Fibroblast of skin of right biceps (primary cell): ENCODE results near the gene BRICD5.
A peak's percentile ranks its signal among the peaks of the same experiment; 100 is the strongest.
"Not testable (repeated sequence)": the region's sequence is repeated elsewhere in the genome, so short reads cannot be mapped to it uniquely, and the experiment has no call there.

Source experiments
- DNase-seq: peaks from one replicate; pipeline ENCODE4 v3.0.0-alpha.2; 2013

BRICD5 gene

GRCh38 chr16:2213817-2214718 is 3.4 kb upstream of the BRICD5 start:
- no peak for DNase-seq

DNA sequence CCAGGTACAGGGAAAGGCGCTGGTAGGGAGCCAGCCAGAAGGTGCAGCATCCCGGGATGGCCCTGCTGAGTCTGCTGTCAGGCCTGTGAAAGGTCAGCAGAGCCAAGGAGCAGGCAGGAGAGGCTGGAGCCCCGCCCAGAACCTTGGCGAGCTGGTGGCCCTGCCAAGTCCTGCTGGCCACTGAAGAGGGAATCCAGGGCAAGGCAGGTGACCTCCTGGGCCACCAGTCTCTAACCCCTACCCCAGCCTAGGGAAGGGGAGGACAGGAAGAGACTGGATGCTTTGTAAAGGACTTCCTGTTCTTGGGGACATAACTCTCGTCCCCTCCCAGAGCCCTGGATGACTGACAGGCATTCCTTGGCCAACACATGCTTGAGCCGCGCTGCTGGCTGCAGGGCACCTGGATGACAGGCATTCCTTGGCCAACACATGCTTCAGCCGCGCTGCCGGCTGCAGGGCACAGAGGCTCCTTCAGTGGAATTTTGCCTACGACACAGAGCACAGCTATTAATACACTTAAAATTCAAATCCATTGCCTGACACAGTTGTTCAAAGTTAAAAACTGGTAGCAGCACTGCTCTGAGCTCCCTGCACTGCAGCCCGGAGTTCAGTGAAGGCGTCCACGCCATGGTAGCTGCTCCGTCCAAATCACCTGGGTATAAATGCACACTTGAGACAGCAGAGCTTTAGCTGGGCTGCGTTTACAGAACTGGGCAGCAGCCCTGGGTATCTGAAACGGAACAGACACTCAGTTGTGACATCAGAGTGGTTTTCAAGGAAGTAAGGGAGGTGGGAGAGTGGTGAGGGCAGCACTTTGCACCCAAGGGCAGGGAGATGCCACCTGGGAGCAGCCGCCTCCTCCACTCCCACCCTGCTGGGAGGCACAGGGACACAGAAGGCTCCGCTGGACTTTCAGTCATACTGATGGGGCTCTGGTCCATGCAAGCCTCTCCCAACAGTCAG is 2.0 kb upstream of the BRICD5 start:
- DNase-seq, result no peak

DNA sequence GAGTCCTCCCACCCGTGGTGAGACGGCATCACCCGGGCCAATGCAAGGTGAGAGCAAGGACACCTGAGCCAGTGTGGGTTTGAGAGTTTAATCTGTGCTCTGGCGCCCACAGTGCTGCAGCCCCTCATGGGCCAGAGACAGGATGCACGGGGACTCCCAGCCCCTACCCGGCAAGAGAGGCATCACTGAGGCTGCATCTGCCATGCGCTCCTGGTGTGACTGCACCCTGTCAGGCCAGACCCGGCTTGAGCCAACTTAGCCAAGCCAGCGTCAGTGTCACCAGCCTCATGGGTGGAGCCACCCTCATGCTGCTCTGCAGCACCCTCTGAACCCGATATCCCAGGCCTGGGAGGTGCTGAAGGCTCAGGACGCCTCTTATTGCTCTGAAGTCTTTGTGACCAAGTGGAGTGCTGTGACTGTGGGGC is 1.3 kb upstream of the BRICD5 start:
- DNase-seq, result no peak

GRCh38 chr16:2210009-2210332 is 692 bp downstream of the BRICD5 start:
- DNase-seq, result no peak

GRCh38 chr16:2209258-2210008 is 1.2 kb downstream of the BRICD5 start:
- no peak for DNase-seq

GRCh38 chr16:2208772-2209171 is 1.9 kb downstream of the BRICD5 start:
- DNase-seq, result no peak

DNA sequence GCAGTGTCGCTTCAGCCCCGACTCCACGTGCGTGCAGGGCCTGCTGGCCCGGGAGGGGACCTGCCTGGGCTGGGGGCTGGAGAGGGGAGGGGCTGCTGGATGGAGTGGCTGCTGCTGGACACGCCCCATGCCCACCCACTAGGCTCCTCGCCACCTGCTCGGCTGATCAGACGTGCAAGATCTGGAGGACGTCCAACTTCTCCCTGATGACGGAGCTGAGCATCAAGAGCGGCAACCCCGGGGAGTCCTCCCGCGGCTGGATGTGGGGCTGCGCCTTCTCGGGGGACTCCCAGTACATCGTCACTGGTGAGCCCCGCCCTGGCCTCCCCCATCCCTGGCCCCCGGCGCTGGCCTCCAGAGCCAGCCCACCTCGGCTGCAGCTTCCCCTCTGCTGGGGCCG is 2.4 kb downstream of the BRICD5 start:
- DNase-seq, result no peak

DNA sequence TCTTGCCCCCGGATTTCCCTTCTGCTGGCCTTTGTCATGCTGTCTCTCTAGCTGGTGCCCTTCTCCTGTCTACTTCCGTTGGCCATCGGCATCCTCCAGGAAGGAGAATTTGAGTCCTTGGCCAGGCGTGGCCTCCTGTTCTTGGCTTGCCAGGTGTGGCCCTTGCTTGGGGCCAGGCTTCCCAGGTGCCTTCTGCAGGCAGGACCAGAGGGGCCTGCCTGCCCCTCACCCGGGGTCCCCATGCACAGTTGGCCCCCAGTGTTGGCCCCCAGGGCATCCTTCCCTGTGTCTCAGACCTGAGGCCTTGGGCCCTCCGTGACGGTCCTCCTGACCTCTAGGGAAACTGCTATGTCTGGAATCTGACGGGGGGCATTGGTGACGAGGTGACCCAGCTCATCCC is 2.8 kb downstream of the BRICD5 start:
- no peak for DNase-seq

- DNase-seq, result no peak
These were observed 3.8 kb downstream of the BRICD5 start for GRCh38 chr16:2206780-2207433.

DNA sequence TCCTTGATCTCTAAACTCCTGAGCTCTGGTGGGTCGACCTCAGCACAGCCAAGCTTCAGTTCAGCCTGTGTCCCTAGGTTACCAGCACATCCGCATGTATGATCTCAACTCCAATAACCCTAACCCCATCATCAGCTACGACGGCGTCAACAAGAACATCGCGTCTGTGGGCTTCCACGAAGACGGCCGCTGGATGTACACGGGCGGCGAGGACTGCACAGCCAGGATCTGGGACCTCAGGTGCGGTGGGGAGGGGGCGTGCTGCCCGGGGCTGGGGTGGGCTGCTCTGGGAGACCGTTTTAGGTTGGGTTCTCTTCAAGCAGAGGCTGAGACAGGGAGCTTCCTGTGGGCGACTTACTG is 4.3 kb downstream of the BRICD5 start:
- no peak for DNase-seq

- no peak for DNase-seq
These were observed 4.7 kb downstream of the BRICD5 start for GRCh38 chr16:2205967-2206313.

GRCh38 chr16:2205104-2205966 is 5.3 kb downstream of the BRICD5 start, which contains the start of gene MLST8:
Gene MLST8, plus strand, starts transcription at chr16:2205454. Its CDS starts 632 bp downstream, at chr16:2206086.
- peak; percentile 87 for DNase-seq

DNA sequence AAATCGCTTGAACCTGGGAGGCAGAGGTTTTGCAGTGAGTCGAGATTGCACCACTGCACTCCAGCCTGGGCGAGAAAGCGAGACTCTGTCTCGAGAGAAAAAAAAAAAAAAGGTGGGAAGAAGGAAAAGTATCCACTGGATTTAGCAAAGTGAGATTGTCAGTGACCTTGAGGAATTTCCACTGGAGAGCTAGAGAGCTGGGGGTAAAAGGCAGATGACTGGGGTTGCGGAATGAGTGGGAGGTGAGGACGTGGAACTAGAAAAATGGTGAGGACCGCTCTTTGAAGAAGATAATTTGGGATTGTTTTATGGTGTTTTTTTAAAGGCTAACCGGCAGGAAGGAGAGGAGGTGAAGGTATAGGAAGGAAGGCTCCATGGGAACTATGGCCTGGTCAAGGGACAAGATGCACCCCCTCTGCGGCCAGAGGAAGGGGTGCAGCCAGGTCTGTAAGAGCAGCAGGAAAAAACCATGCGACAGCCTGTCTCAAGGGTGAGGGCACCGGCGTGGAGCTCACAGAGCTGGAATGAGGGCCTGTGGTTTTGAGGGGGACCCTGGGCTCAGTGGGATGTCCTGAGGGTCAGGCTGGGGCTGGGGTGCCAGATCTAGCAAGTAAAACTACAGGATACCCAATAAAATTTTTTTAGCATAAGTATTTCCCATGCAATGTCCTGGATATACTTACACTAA is 6.1 kb downstream of the BRICD5 start:
- no peak for DNase-seq

GRCh38 chr16:2203119-2203688 is 7.5 kb downstream of the BRICD5 start:
- not testable (repeated sequence) for DNase-seq

GRCh38 chr16:2200313-2200712 is 10.3 kb downstream of the BRICD5 start:
- no peak for DNase-seq

- no peak for DNase-seq
These were observed 11.0 kb downstream of the BRICD5 start for GRCh38 chr16:2199621-2200139.

GRCh38 chr16:2199095-2199494 is 11.6 kb downstream of the BRICD5 start:
- DNase-seq, result no peak

DNA sequence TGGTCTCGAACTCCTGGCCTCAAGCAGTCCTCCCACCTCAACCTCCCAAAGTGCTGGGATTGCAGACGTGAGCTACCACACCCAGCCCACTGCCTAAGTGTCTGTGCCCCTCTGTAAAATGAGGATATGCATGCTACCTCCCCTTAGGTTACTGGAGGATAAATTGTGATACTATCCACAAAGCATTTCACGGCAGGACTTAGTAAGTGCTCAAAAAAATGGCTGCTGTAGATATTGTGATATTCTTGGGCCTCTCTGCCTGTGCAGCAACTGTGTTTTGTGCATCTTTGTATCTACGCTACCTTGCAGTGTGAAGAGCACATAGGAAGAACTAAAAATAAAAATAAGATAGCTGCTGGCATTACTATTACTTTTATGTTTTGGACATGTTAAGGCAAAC is 12.4 kb downstream of the BRICD5 start:
- no peak for DNase-seq

GRCh38 chr16:2197765-2198164 is 12.9 kb downstream of the BRICD5 start:
- DNase-seq, result no peak

DNA sequence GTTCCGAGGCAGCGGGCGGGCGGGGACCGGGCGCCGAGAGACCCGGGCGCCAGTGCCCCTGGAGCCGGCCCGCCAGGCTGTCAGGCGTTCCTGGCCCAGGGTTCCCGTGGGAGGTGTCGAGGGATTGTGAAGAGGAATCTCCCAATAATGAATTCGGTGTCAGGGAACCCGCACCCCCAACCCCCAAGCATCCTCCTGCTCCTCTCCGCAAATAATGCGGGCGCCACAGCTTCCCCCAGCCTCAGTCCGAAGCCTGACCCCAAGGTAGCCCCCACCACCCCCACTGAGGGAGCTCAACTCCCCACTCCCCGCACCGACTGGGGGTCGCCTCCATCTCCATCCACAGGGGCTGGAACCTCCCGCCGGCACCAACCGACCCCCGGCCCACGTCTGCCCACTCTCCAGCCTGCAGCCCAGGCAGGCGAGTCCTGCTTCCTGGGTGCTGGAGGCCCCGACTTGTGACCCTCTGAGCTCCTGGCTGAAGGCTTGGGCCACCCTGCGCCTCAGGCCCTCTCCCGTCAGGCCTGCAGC is 13.6 kb downstream of the BRICD5 start:
- no peak for DNase-seq
